WERI-Rb-1 (cell line): ENCODE results near the gene CAMK2G.

Source experiments
- DNase-seq: peaks from one replicate; pipeline ENCODE4 v3.0.0-alpha.2; 2020
- H3K27ac ChIP-seq: fragments of 250-450 bp; sonication (Bioruptor Pico); 2 replicates; pipeline ENCODE4 v1.5.1; 2020; ENCODE audit warnings: mild to moderate bottlenecking, moderate library complexity
- H3K27me3 ChIP-seq: fragments of 250-450 bp; sonication (Bioruptor Pico); 2 replicates; pipeline ENCODE4 v1.5.1; 2021; ENCODE audit warnings: mild to moderate bottlenecking, low read depth, moderate library complexity; ENCODE audit not compliant: insufficient read depth, severe bottlenecking
- H3K36me3 ChIP-seq: fragments of 250-450 bp; sonication (Bioruptor Pico); 2 replicates; pipeline ENCODE4 v1.5.1; 2020; ENCODE audit warnings: mild to moderate bottlenecking, moderate library complexity
- H3K4me3 ChIP-seq: 2 replicates; pipeline ENCODE4 v1.5.1; 2011; ENCODE audit warnings: low read depth, mild to moderate bottlenecking, control low read depth, low read length
- H3K9me3 ChIP-seq: fragments of 250-450 bp; sonication (Bioruptor Pico); 2 replicates; pipeline ENCODE4 v1.5.1; 2021; ENCODE audit warnings: mild to moderate bottlenecking, moderate library complexity; ENCODE audit not compliant: severe bottlenecking
- CTCF ChIP-seq: IDR thresholded peaks from 2 replicates; pipeline ENCODE4 v1.5.1; 2011; ENCODE audit warnings: low read depth, mild to moderate bottlenecking, control low read depth, inconsistent platforms, low read length

CAMK2G gene

GRCh38 chr10:73858013-73858708, 16.2 kb downstream of the CAMK2G start:
- Histone ChIP-seq H3K4me3 (no peak overlapping the region), H3K36me3 (peaks cover 54% of the 10 kb centered on the region), H3K9me3 (no peaks in the 10 kb centered on the region), H3K27ac (no peak overlapping the region), H3K27me3 (no peaks in the 10 kb centered on the region)
- TF ChIP-seq CTCF: no peak
- DNase-seq: no peak

GRCh38 chr10:73857446-73857845, 16.9 kb downstream of the CAMK2G start:
- Histone ChIP-seq H3K9me3 (no peaks in the 10 kb centered on the region), H3K27ac (no peak overlapping the region), H3K36me3 (peaks cover 55% of the 10 kb centered on the region), H3K4me3 (no peak overlapping the region), H3K27me3 (no peaks in the 10 kb centered on the region)
- TF ChIP-seq CTCF: no peak
- DNase-seq: no peak

GRCh38 chr10:73856261-73856660, 18.1 kb downstream of the CAMK2G start:
- Histone ChIP-seq H3K36me3 (peaks cover 63% of the 10 kb centered on the region), H3K27me3 (no peaks in the 10 kb centered on the region), H3K27ac (0 out of 2 replicates have a peak overlapping the region, but pooled peaks have one; percentile 5), H3K4me3 (no peak overlapping the region), H3K9me3 (no peaks in the 10 kb centered on the region)
- no peak for TF ChIP-seq CTCF
- no peak for DNase-seq

- H3K9me3 ChIP-seq: no peaks in the 10 kb centered on the region
- no peaks in the 10 kb centered on the region for H3K27me3 ChIP-seq
- no peak overlapping the region for H3K4me3 ChIP-seq
- H3K36me3 ChIP-seq: peaks cover 57% of the 10 kb centered on the region
- no peak for TF ChIP-seq CTCF
- peak; percentile 55 for DNase-seq
- H3K27ac ChIP-seq: peak overlapping the region; percentile 61
Measured at GRCh38 chr10:73855413-73855812, 18.9 kb downstream of the CAMK2G start.

- H3K27ac ChIP-seq: peak overlapping the region; percentile 61; the same call in 1 of the 2 replicates
- H3K36me3 ChIP-seq: peaks cover 56% of the 10 kb centered on the region
- DNase-seq: no peak
- H3K9me3 ChIP-seq: no peaks in the 10 kb centered on the region
- no peaks in the 10 kb centered on the region for H3K27me3 ChIP-seq
- no peak for TF ChIP-seq CTCF
- no peak overlapping the region for H3K4me3 ChIP-seq
Measured at GRCh38 chr10:73854310-73854709, 20.0 kb downstream of the CAMK2G start.

GRCh38 chr10:73853196-73853595, 21.2 kb downstream of the CAMK2G start:
- DNase-seq: no peak
- Histone ChIP-seq H3K27ac (no peak overlapping the region), H3K36me3 (peaks cover 60% of the 10 kb centered on the region), H3K27me3 (no peaks in the 10 kb centered on the region), H3K9me3 (no peaks in the 10 kb centered on the region), H3K4me3 (no peak overlapping the region)
- no peak for TF ChIP-seq CTCF
